CD4-positive, alpha-beta T cell (primary cell): Measurements from ENCODE around the gene CACNA2D3. TPM values are rescaled to one million over a fixed set of nuclear protein-coding genes. Genes with fewer than 3 reads are reported as not detected.

Experiments
- ATAC-seq: fragments of 200-7000 bp; cut with Tn5 transposase; one replicate; pipeline ENCODE4 v1.10.0; 2022; ENCODE audit warnings: mild to moderate bottlenecking; ENCODE audit not compliant: poor library complexity
- CTCF ChIA-PET: fragments of 350-600 bp; sonication (Branson Sonifier 250); formaldehyde crosslinking; loops from one replicate; lab custom pipeline; 2021; ENCODE audit warnings: antibody characterized with exemption, inconsistent platforms; lab: Charles Lee
- POLR2A ChIA-PET: fragments of 350-600 bp; sonication (Branson Sonifier 250); formaldehyde crosslinking; loops from one replicate; lab custom pipeline; 2021; ENCODE audit warnings: antibody characterized with exemption, inconsistent platforms; lab: Charles Lee
- DNase-seq, 14 experiments: peaks; one replicate each; pipeline ENCODE4 v3.0.0-alpha.2; 2013 to 2020; ENCODE audit warnings: mixed read lengths in 2 of 14
- H3K27ac ChIP-seq, 2 donors: one replicate each; pipeline versions ENCODE4 v1.5.1 to v1.7.0; 2013; ENCODE audit warnings: low read length in 2 of 2, low read depth in 1 of 2, mild to moderate bottlenecking in 1 of 2
- H3K27me3 ChIP-seq, 2 experiments: 1 replicate in 1 of 2; 2 replicates in 1 of 2; pipeline versions ENCODE4 v1.6.1 to v1.7.0; 2013; ENCODE audit warnings: low read length in 2 of 2, control low read depth in 1 of 2, mild to moderate bottlenecking in 1 of 2, moderate library complexity in 1 of 2; ENCODE audit not compliant: insufficient read depth in 2 of 2, control insufficient read depth in 1 of 2
- H3K36me3 ChIP-seq: one replicate; pipeline ENCODE4 v1.6.1; 2013; ENCODE audit warnings: low read length, control low read depth; ENCODE audit not compliant: insufficient read depth
- H3K4me1 ChIP-seq: one replicate; pipeline ENCODE4 v1.6.1; 2013; ENCODE audit warnings: low read length, control low read depth; ENCODE audit not compliant: insufficient read depth
- H3K4me3 ChIP-seq: one replicate; pipeline ENCODE4 v1.5.1; 2013; ENCODE audit warnings: mild to moderate bottlenecking, low read length, moderate library complexity
- H3K9me3 ChIP-seq, 2 experiments: 1 replicate in 1 of 2; 2 replicates in 1 of 2; pipeline versions ENCODE4 v1.6.1 to v1.7.0; 2013; ENCODE audit warnings: low read length in 2 of 2, mild to moderate bottlenecking in 2 of 2, control low read depth in 1 of 2, moderate library complexity in 1 of 2; ENCODE audit not compliant: control insufficient read depth in 1 of 2, insufficient read depth in 1 of 2
- H3K27ac Mint-ChIP-seq: one replicate; pipeline ENCODE4 v1.8.0; 2020; ENCODE audit warnings: mixed read lengths
- H3K27me3 Mint-ChIP-seq: one replicate; pipeline ENCODE4 v1.8.0; 2021; ENCODE audit warnings: mixed read lengths
- H3K36me3 Mint-ChIP-seq: one replicate; pipeline ENCODE4 v1.8.0; 2021; ENCODE audit warnings: low read depth, mixed read lengths
- H3K4me1 Mint-ChIP-seq: one replicate; pipeline ENCODE4 v1.8.0; 2021; ENCODE audit warnings: low read depth, mixed read lengths
- H3K4me3 Mint-ChIP-seq: one replicate; pipeline ENCODE4 v1.8.0; 2020; ENCODE audit warnings: mild to moderate bottlenecking, mixed read lengths
- H3K9me3 Mint-ChIP-seq: one replicate; pipeline ENCODE4 v1.8.0; 2020; ENCODE audit warnings: mixed read lengths
- intact Hi-C, 2 experiments: fragments of 100-400 bp; cut with DNase I in 1 of 2; cut with micrococcal nuclease in 1 of 2; formaldehyde crosslinking; loops; one replicate each; pipeline versions ENCODE4 v1.15.1 to v1.9.0; 2023 to 2025; cut with DNase I, micrococcal nuclease
- total RNA-seq, 174 experiments: library from RNA in 2 of 174; stranded (reverse) in 2 of 174; gene quantifications; one replicate each; pipeline ENCODE4 v1.2.3 and lab custom pipeline; 2021 to 2026
- TF ChIP-seq, protein P1 (sequence below): fragments of 200-600 bp; IDR thresholded peaks from one replicate; pipeline ENCODE4 v1.8.0; 2022; ENCODE audit warnings: antibody characterized with exemption, mild to moderate bottlenecking

The CACNA2D3 gene
- total RNA-seq, 2 experiments from 2014 or later: 0.08 TPM; not detected in 1

GRCh38 chr3:54134713-54135112 is 12.4 kb downstream of the CACNA2D3 start:
- Mint-ChIP-seq H3K36me3 (no peaks in the 10 kb centered on the region), H3K27me3 (peaks cover 19% of the 10 kb centered on the region), H3K9me3 (no peaks in the 10 kb centered on the region), H3K4me3 (no peak overlapping the region), H3K27ac (no peak overlapping the region), H3K4me1 (no peaks in the 10 kb centered on the region)
- H3K4me1 ChIP-seq: no peaks in the 10 kb centered on the region
- CTCF ChIA-PET: no interaction called here
- no peaks in the 10 kb centered on the region for H3K27me3 ChIP-seq
- H3K27ac ChIP-seq: no peak overlapping the region
- DNase-seq: no peak
- no peak overlapping the region for H3K4me3 ChIP-seq
- no peaks in the 10 kb centered on the region for H3K36me3 ChIP-seq
- TF ChIP-seq, protein P1, sequence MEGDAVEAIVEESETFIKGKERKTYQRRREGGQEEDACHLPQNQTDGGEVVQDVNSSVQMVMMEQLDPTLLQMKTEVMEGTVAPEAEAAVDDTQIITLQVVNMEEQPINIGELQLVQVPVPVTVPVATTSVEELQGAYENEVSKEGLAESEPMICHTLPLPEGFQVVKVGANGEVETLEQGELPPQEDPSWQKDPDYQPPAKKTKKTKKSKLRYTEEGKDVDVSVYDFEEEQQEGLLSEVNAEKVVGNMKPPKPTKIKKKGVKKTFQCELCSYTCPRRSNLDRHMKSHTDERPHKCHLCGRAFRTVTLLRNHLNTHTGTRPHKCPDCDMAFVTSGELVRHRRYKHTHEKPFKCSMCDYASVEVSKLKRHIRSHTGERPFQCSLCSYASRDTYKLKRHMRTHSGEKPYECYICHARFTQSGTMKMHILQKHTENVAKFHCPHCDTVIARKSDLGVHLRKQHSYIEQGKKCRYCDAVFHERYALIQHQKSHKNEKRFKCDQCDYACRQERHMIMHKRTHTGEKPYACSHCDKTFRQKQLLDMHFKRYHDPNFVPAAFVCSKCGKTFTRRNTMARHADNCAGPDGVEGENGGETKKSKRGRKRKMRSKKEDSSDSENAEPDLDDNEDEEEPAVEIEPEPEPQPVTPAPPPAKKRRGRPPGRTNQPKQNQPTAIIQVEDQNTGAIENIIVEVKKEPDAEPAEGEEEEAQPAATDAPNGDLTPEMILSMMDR: no peak
- ATAC-seq: no peak
- intact Hi-C loops: no loop called here
- POLR2A ChIA-PET: no interaction called here
- peaks cover 0 to 6% of the 10 kb centered on the region in 2 experiments for H3K9me3 ChIP-seq

DNA sequence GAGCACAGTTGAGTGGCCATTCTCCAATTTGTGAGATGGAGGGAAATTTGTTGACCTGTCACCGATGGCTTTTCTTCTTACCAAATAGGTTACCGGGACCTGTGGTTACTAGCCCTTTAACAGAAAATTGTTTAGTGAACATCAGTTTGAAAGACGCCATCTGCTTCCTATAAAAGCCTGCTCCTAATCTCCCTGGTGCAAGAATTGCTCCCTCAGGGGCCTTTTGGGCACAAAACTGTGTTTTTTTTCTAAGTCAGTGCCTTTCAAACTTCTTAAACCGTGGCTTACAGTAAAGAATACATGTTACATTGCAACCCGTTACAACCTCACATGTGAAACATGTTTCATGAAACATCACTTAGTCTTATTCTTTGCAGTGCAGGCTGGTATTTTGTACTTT is 15.0 kb downstream of the CACNA2D3 start:
- CTCF ChIA-PET: no interaction called here
- no peaks in the 10 kb centered on the region for H3K36me3 ChIP-seq

DNA sequence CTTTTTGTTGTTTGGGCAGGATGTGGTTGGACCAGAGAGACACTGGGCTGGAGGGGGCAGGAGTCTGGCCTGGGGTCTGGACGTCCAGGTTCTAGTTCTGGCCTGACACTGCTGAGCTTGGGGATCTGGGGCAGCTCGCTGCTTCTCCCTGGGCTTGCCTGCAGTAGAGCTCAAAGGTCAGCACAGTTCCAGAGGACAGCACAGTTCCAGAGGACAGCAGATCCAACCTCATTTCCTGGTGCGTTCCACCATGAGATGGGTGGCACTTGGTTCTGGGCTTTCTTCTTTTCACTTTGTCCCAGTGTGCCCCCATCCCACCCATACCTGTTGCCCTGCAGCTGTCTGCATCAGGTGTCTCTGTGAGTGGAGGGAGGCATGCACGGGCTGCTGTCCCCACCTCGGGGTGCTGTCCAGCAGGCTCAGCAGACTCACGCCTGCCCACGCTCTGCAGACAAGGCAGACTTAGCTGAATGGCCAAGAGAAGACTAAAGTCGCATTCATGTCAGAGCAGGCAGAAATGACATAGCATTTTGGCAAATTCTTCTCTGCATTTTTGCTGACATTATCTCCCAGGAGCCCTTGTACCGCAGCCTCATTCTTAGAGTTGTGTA is 16.7 kb downstream of the CACNA2D3 start:
- Mint-ChIP-seq H3K36me3 (no peaks in the 10 kb centered on the region), H3K27ac (no peak overlapping the region), H3K9me3 (no peaks in the 10 kb centered on the region), H3K4me3 (no peak overlapping the region), H3K4me1 (no peaks in the 10 kb centered on the region), H3K27me3 (peaks cover 9% of the 10 kb centered on the region)
- H3K9me3 ChIP-seq: peaks cover 0 to 6% of the 10 kb centered on the region in 2 experiments
- no peak overlapping the region for H3K4me3 ChIP-seq
- POLR2A ChIA-PET: no interaction called here
- CTCF ChIA-PET: no interaction called here
- H3K27ac ChIP-seq: no peak overlapping the region
- intact Hi-C loops: no loop called here
- ATAC-seq: no peak
- peaks cover 0 to 4% of the 10 kb centered on the region in 2 experiments for H3K27me3 ChIP-seq
- H3K36me3 ChIP-seq: no peaks in the 10 kb centered on the region
- H3K4me1 ChIP-seq: no peaks in the 10 kb centered on the region
- TF ChIP-seq, protein P1: no peak
- DNase-seq: no peak

More for the DNA sequence above, 15.0 kb downstream of the CACNA2D3 start:
- TF ChIP-seq, protein P1: no peak
- DNase-seq (no peak), ATAC-seq (no peak)
- no peak overlapping the region for H3K4me3 Mint-ChIP-seq
- Histone ChIP-seq H3K9me3 (peaks cover 0 to 6% of the 10 kb centered on the region in 2 experiments), H3K27me3 (no peaks in the 10 kb centered on the region), H3K4me1 (no peaks in the 10 kb centered on the region), H3K4me3 (no peak overlapping the region), H3K27ac (no peak overlapping the region)
- H3K27me3 Mint-ChIP-seq: peaks cover 7% of the 10 kb centered on the region
- POLR2A ChIA-PET: no interaction called here
- intact Hi-C loops: no loop called here
- H3K27ac Mint-ChIP-seq: no peak overlapping the region
- no peaks in the 10 kb centered on the region for H3K36me3 Mint-ChIP-seq
- H3K9me3 Mint-ChIP-seq: no peaks in the 10 kb centered on the region
- no peaks in the 10 kb centered on the region for H3K4me1 Mint-ChIP-seq
